T-helper 22 cell (primary cell): ENCODE measurements around the gene NSG2.
"Not testable (repeated sequence)": the region's sequence is repeated elsewhere in the genome, so short reads cannot be mapped to it uniquely, and the experiment has no call there.

Source experiments
- DNase-seq: peaks from one replicate; pipeline ENCODE4 v3.0.0-alpha.2; 2020; ENCODE audit warnings: low read depth

NSG2 gene

DNA sequence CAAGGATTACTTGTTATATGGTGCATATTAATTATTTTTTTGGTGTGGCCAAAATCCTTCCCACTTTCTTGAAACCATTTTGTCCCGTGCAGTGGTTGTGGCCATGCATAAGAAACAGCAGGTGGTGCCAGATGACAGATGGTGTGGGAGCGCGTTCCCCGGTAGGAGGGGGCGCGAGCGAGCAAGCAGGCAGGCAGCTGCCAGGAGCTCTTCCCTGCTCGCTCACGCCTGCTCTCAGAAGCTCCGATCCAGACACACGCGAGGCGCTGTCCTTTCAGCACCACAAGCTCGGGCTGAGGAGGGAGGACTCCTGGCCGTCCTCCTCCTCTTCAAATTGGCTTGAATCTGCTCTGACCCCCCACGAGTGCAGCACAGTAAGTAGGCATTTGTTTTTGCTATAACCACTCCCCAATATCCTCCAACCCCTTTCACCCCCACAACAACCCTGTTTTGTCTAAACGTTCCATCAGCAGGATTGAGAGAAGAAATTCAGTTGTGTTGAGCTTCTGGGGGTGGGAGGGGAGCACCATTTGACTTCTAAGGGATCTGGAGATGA lies at the start of gene NSG2:
Gene NSG2, plus strand, starts transcription at position 237 of the 556 bp plus-strand sequence. CDS start 1,050 bp downstream, outside the sequence.
- DNase-seq: no peak

DNA sequence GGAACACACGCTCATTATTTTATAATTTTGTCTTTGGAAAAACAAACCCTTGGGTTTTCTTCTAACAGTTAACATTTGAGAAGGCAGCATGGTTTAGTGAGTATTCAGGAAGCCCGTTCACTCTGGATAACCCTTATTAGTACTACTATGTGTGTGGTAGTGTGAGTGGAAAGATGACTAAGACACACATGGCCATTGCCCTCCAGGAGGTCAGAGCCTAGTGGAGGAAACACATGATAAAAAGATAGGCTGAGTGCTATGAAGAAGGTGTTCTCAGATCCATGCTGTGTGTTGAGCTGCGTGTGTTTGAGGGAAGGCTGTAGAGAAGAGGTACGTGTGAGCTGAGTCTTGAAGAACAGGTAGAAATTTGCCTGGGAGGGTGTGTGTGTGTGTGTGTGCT lies 48.2 kb upstream of the NSG2 start:
- DNase-seq: no peak

DNA sequence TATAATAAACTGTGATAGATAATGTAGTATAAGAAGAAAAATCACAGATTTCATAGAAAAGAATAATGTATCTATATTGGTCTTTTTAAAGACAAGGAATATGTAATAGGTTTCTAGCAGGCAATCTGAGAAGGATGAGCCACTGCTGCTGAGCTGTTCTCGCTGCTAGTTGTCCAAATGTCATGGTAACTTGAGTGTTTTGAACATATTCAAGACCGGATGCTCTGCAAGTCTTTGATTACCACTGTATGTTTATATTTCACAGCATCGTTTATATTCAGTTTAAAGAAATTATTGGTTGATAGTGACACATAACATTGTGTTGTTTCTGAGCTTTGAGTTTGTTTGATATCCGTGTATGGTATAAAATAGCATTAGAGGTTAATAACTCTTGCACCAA lies 47.0 kb upstream of the NSG2 start:
- no peak for DNase-seq

DNA sequence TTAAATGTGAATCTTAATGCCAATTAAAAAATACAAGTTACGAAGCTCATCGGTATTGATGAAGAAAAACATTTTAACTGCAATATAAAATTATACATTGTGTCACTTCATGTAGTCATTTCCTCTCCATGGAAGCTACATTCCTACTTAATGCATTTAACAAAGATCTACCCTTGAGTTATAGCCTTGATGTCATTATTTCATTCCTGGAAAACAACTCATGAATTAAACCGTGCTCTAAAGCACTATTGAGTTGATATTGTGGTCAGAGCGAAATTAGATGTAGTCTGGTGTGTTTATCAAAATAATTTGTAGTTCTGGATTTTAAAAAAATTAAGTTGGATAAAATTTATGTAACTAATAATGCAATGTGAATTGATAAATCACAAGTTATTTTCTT lies 45.4 kb upstream of the NSG2 start:
- no peak for DNase-seq

- DNase-seq: no peak
These were observed 41.7 kb upstream of the NSG2 start for GRCh38 chr5:174003795-174004194.

GRCh38 chr5:174008922-174009321 lies 36.6 kb upstream of the NSG2 start:
- no peak for DNase-seq

DNA sequence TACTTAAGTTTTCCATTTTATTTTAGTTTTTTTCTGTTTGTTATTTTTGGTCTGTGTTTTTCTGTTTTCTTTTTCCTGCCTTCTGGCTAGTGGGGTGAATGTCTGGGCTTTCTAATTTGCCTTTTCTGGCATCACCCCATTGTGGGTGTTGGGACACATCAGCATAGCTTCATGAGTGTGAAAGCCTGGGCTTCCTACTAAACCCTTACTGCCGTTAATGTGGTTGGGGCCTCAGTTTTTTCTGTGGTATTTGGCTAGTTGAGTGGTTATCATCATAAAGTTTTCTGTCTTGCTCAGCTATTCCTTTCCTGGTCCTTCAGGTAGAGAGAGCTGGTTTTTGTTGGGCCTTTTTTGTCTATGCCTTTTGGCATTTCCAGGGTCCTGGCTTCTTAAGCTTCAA lies 35.1 kb upstream of the NSG2 start:
- DNase-seq: no peak

- no peak for DNase-seq
These were observed 34.1 kb upstream of the NSG2 start for GRCh38 chr5:174011441-174011840.

DNA sequence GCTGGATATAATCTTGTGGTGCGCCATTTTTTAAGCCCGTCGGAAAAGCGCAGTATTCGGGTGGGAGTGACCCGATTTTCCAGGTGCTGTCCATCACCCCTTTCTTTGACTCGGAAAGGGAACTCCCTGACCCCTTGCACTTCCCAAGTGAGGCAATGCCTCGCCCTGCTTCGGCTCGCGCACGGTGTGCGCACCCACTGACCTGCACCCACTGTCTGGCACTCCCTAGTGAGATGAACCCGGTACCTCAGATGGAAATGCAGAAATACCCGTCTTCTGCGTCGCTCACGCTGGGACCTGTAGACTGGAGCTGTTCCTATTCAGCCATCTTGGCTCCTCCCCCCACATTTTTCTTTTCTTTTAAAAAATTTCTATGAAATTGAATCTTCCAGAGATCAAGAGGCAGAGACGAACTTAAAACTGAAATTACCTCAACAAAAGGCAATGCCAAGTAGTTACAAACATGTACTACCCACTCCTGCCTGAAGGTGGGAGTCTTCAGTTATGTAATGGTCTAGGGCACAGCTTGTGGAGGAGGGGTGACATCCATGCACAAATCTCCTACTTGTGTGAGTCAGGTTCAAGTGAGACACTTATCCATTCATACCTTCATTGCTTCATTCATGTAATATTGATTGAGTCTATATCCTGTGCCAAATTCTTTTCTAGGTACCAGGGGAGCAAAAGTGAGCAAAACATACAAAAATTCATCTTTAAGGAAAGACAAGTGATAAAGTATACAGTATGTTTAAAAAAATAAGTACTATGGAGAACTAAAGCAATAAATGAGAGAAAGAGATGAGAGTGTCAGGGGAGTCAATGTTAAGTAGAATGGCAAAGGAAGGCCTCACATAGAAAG lies 25.2 kb upstream of the NSG2 start:
- not testable (repeated sequence) for DNase-seq

DNA sequence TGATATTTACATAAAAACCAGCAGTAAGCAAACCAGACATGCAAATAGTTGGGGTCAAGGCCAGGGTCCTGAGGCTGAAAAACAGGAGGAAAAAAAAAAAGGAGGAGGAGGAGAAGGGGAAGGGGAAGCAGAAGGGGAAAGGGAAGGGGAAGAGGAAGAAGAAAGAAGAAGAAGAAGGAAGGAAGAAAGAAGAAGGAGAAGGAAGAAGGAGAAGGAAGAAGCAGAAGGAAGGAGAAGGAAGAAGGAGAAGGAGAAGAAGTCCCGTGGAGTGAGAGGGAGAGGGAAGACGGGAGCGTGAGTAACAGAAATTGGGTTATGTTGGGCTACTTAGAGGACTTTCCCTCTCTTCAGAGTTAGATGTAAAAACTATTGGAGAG lies 24.6 kb upstream of the NSG2 start:
- DNase-seq: no peak

DNA sequence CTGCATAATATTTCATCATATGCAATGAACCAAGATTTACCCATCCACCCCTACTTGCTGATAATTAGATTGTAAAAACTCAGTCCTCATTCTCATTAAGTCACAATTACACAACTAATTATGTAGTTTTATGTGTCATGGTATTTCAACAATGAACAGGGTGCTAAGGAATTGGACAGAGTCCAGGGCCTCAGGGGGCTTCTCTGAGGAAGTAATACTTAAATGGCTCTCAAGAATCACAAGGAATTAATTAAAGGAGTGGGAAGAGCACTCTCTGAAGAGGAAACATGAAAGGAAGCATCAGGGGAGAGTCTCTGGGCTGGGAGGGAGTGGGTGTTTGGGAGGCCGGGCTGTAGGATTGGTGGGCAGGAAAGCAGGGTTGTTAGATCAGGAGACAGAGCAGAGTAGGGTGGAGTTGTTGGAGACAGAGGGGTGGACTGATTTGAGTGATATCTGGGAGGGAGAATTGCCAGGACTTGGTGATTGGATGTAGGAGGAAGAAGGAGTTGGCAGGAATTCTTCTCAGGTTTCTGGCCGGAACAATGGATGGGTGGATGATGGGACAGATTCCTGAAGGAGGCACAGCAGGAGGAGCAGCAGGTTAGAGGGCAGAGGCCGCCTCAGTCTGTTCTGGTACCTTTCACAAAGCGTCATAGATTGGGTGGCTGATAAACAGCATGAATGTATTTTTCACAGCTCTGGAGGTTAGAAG lies 23.0 kb upstream of the NSG2 start:
- DNase-seq: no peak

- no peak for DNase-seq
These were observed 15.2 kb upstream of the NSG2 start for GRCh38 chr5:174030286-174030685.

GRCh38 chr5:174044466-174045254 lies 846 bp upstream of the NSG2 start:
- DNase-seq: no peak

- DNase-seq: no peak
These were observed 1.1 kb downstream of the NSG2 start for GRCh38 chr5:174046558-174046957.

DNA sequence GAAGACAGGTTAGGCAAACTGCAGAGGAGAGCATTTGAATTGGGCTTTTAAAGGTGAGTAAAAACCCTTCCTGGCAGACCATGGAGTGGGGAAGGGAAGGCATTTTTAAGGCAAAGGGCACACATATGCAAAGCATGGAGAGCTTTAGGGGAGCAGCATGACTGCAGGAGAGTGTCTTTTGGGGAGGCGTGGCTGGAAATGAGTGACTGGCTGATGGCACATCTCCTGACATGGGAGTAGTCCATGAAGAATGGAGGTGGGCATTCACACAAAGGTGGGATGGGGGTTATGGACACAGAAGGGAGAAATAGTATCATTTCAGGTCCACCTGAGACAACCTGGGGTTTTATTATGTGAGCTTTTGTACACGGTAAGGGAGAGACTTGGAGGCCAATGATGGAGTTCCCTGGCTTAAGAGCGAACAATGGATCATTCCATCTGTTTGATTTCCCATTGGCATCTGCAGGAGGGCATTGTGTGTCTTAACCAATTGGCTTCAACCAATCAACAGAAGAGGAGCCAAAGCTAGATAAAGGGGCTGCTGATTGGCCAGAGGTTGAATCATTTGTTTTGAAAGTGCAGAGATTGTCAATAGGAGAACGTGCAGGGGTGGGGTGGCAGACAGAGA lies 2.1 kb downstream of the NSG2 start:
- no peak for DNase-seq

DNA sequence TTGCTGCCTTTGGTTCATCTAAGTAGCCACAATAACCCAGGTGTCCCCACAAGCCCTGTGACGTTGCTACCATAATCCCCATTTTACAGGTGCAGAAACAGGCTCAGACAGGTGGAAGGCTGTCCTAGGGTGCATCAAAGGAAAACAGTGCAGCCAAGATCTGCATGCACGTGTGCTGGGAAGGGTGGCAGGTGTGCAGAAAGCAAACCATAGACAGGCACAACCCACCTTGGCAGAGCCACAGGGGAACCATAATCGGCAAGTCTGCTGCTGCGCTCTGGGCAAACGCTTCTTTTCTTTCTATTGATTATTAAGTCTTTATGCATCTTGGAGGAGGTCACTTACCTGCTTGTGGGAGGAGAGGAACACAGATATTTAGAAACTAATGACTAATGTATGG lies 7.1 kb downstream of the NSG2 start:
- DNase-seq: no peak

GRCh38 chr5:174053905-174054304 lies 8.4 kb downstream of the NSG2 start:
- no peak for DNase-seq

GRCh38 chr5:174056064-174056847 lies 10.8 kb downstream of the NSG2 start:
- DNase-seq: no peak

GRCh38 chr5:174057206-174057605 lies 11.7 kb downstream of the NSG2 start:
- DNase-seq: no peak

- no peak for DNase-seq
These were observed 13.1 kb downstream of the NSG2 start for GRCh38 chr5:174058433-174059122.
